GM18507 (cell line): ENCODE results near the gene MANSC4.

Experiments
- DNase-seq: peaks from one replicate; pipeline ENCODE4 v3.0.0; 2011; ENCODE audit warnings: low read depth; ENCODE audit not compliant: insufficient read length; ENCODE audit errors: extremely low spot score
- FAIRE-seq: peaks from 2 replicates; lab custom pipeline; 2011; peaks lifted over from hg19 to GRCh38; lab: Jason Lieb, UNC

The MANSC4 gene

DNA sequence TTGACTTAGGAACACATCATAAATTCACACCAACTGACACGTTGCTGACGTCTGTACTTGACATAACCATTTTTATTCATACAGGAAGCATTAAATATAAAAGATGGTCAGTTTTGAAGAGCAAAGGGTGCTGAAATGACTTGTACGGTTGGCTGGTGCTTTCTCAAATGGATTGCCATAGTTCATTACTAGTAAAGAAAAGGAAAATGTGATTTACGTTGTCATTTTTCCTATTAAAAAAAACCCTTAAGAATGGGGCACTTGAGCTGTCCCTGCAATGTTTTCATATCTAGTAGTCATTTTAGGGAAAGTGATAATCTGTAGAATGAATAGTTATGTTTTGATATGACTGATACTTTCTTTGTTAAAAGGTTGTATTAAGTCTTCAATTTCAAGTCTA, 22.5 kb upstream of the MANSC4 start:
- FAIRE-seq (no peak), DNase-seq (no peak)

DNA sequence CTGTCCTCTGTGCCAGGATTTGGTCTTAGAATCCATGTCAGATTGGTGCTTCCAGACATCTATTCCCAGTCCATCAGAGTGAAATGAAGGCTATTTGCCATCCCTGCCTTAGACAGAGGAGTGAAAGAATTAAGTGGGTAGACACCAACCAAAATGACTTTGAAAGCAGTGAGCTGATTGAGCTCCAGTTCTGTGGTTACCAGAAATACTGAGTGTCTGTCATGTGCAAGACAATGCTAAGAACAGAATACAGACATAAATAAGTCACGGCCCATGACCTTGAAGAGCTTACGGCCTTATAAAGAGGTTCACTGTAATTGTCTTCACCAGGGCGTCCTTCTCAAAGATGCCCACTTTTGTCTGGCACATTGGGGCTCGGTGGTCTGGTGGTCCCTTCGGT, 21.6 kb upstream of the MANSC4 start:
- no peak for DNase-seq
- FAIRE-seq: no peak

DNA sequence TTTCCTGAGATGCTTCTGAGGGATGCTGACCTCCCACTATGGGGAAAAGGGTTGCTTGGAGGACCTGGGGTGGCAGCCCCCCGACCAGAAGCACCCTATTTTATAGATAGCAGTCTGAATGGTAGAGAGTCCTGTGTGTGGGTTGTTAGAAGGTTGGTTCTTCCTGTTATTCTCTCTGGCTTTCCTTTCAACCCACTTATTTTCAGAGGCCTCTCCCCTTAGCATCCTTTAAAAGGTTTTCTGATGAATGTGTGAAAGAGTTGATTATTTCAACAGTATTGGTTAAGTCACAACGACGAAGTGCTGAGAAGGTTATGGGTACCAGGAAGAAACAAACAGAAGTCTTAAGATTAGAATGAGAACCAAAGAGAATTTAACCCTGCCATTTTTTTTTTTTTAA, 20.8 kb upstream of the MANSC4 start:
- no peak for FAIRE-seq
- DNase-seq: no peak

GRCh38 chr12:27797301-27798025, 17.4 kb upstream of the MANSC4 start:
- DNase-seq (no peak), FAIRE-seq (no peak)

GRCh38 chr12:27796128-27796527, 16.1 kb upstream of the MANSC4 start:
- FAIRE-seq (no peak), DNase-seq (no peak)

DNA sequence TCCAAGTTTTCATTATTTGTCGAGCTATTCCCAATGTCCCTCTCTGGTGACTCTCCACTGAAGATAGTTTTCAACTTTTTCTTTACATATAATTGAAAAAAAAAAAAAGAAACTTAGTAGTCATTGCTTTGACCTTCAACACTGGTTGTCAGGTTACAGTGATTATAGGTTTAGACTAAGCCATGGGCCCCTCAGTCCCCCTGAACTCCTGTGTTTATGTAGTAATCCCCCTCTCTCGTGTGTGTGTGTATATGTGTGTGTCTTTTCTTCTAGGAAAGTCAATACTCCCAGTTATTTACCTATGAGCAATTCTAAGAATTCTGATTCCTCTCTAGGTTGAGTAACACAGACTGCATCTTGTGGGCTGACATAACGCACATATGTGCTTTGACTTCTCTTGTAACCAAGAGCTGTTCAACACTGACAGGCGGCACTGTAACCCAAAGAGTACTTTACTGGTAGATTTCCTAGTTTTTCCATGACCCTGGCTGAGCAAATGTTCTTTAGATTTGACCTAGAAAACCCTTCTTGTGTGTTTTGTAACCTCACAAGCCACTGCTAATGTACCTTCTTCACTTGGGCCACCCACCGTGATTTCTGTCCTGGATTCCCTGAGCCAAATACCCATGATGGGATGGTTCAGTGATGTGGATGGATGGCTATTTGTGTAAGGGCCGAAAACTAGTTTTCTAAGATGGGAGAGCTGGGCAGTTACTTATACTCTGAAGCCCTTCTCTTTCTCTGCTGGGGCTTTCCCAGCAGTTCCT, 15.0 kb upstream of the MANSC4 start:
- FAIRE-seq (no peak), DNase-seq (no peak)

DNA sequence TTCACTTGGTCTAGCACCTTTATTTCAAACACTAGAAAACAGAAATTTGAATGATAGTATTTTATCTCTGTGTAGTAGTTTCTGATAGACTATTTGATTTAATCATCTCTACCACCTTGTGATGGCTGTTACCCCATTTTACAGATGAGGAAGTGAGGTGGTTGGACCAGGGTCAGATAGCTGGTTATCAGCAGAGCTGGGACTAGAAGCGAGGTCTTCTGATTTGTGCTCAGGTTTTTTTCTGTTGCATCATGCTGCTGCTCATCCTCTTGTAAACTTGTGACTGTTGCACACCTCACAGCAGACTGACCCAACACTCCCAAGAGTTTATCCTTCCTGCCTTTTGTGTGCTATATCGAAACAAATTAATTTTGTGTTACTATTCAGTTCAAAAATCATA, 10.1 kb upstream of the MANSC4 start:
- no peak for DNase-seq
- FAIRE-seq: no peak

DNA sequence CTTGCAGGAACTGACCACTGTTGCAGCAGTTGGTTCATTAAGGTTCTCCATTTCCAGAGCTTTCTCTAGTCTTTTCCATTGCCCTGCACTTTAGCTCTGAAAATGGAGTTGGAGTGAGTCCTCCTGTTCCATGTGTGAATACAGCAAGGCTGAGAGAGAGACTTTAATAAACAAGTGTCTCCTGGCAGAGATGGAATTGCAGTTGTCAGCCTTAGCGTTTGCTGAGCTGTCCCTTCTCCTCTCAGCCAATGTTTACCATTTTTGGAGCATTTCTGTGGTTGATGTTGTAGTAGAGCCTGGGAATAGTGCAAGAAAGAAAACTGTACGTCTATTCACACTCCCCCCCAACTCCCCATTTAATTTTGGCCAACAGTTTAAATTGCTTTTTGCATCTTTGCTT, 7.5 kb upstream of the MANSC4 start:
- DNase-seq (no peak), FAIRE-seq (no peak)

DNA sequence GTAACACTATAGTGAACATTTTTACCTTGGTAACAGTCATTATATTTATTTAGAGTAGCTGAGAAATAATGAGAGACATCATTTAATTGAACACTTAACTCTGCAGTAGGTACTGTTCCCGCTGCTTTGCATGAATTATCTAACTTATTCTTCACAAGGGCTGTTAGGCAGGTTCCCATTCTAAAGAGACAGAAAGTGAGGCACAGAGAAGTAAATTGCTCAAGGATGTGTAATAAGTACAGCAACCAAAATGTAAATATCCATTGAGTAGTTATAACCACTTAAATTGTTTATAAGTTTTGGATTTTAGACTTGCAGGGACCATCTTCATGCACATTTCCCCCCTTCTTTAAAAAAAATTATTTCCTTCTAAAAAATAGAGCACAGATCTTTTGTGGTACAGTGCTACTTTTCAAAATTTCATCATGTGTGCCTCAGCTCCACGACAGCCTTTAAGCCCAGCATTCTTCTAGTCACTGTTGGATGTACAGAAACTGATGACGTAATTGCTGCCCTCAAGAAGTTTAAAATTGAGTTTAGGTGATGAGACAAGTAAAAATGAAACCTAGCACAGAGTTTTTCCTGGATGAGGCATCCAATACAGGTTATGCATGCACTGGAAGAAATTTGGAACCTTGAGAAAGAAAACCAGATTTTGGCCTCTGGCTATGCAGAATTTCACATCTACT, 6.0 kb upstream of the MANSC4 start:
- DNase-seq (no peak), FAIRE-seq (no peak)

- no peak for FAIRE-seq
- no peak for DNase-seq
Observed at GRCh38 chr12:27782481-27782880, 2.4 kb upstream of the MANSC4 start.

- DNase-seq (no peak), FAIRE-seq (no peak)
Observed at GRCh38 chr12:27781680-27782079, 1.6 kb upstream of the MANSC4 start.

DNA sequence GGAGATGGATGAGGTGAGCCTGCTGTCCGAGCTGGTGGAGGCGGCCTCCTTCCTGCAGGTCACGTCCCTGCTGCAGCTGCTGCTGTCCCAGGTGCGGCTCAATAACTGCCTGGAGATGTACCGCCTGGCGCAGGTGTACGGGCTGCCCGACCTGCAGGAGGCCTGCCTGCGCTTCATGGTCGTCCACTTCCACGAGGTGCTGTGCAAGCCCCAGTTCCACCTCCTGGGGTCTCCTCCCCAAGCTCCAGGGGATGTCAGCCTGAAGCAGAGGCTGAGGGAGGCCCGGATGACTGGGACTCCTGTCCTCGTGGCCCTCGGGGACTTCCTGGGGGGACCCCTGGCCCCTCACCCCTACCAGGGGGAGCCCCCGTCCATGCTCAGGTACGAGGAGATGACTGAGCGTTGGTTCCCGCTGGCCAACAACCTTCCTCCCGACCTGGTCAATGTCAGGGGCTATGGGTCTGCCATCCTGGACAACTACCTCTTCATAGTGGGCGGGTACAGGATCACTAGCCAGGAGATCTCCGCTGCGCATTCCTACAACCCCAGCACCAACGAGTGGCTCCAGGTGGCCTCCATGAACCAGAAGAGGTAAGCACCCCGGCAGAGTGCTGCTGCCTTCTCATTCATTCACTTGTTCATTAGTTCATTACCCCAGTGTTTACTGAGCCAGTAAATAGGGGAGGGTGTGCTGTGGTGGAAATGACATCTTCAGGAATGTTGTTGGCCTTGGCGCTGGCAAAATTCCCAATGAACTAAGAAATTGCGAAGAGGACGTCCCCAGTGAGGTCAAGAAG, 774 bp upstream of the MANSC4 start:
- DNase-seq: peak; percentile 11
- no peak for FAIRE-seq

DNA sequence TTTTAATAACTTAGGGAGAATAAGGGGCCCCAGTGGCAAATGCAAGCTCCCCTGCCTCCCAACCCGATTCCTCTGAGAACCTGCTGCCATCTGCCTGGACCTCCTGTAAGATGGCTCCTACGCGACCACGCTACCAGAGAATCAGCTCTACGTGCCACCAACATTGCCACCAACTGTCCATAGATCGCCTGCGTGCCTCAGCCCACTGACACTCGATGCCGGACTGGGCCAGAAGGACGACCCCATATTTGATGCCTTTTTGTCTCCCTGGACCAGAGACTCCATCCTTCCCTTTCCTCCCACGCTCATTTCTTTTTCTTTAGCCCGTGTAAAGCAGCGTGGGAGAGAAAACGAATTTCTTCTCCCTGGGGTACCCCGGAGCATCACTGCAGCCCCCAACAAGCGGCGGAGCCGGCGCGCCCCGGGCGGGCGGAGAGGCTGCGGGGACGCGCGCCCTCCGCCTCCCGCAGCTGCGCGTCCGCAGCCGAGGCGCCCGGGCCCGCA, 568 bp downstream of the MANSC4 start:
- DNase-seq (peak; percentile 11), FAIRE-seq (peak; percentile 24)

GRCh38 chr12:27778206-27778605, 1.8 kb downstream of the MANSC4 start:
- FAIRE-seq (no peak), DNase-seq (no peak)

GRCh38 chr12:27777141-27777540, 2.9 kb downstream of the MANSC4 start:
- no peak for DNase-seq
- no peak for FAIRE-seq

DNA sequence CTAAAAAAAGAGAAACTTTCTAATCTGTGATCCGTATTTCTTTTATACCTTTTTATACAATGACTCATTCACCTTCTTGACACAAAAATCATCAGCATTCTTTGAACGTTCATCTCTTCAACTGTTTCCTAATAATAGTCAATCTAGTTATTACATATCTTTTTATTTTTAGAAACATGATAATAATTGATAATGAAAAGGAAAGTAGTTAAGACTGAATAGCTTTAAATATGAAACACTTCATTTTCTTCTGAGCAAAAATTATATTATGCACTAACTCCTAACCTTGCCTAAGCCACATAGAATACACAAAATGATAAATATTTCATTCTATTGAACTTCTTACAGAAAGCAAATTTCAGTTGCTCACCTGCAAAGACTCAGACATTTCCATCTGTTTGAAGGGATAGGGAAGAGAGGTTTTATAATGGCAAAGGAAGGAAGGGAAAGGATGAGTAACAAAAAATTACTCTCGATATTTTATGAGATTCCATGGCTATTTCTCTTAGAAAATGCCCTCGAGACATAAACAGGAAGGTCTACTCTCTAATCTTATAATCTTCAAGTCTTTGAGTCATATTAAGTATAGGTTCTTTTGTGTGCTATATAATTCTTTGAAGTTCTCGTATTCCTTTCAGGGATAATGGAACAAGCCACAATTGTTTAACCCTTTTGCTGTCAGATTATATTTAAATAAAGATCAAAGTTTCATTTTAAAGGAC, 7.5 kb downstream of the MANSC4 start:
- FAIRE-seq: no peak
- DNase-seq: no peak

GRCh38 chr12:27771481-27772327, 8.3 kb downstream of the MANSC4 start:
- DNase-seq: no peak
- peak; percentile 69 for FAIRE-seq

DNA sequence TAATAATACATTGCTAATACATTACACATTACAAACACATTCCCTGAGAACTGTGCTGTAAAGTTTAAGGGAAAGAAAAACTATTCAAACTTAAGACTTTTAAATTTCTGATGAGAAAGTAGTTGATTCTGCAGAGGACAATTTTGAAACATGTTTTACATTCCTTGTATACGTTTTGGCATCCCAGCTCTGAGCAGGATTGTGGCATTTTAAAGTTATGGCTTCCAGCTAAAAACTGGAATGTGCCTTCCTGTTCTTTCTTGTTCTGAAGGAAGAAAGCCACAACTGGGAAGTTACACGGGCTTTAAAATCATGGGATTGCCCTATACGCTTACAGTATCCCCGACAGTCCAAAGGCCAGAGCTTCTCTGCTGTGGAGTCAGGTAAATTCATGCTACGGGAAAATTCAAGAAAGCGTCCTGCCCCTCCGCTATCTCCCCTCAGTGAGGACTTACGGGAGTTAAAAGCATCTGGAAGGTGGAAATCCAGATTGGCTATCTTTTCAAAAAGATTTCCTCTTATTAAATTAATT, 10.8 kb downstream of the MANSC4 start:
- FAIRE-seq (no peak), DNase-seq (no peak)
